Neutrophil (primary cell): Measurements from ENCODE around the gene INTS1.

Experiments
- H3K27ac ChIP-seq: fragments of 200-600 bp; sonication (generic); 2 replicates; pipeline ENCODE4 v1.5.1; 2016; ENCODE audit warnings: mild to moderate bottlenecking, moderate library complexity
- H3K27me3 ChIP-seq: fragments of 200-600 bp; sonication (generic); 2 replicates; pipeline ENCODE4 v1.6.0; 2016; ENCODE audit warnings: mild to moderate bottlenecking
- H3K36me3 ChIP-seq: fragments of 200-600 bp; sonication (generic); 2 replicates; pipeline ENCODE4 v1.5.1; 2017
- H3K4me1 ChIP-seq, 2 experiments: fragments of 200-600 bp in 1 of 2; sonication (generic) in 1 of 2; 1 replicate in 1 of 2; 2 replicates in 1 of 2; pipeline versions ENCODE4 v1.5.1 to v1.6.1; 2013 to 2016; ENCODE audit warnings: low read depth in 1 of 2, low read length in 1 of 2, mild to moderate bottlenecking in 1 of 2, moderate library complexity in 1 of 2; ENCODE audit not compliant: control insufficient read depth in 1 of 2, insufficient read depth in 1 of 2
- H3K4me3 ChIP-seq, 2 experiments: fragments of 200-600 bp in 1 of 2; sonication (generic) in 1 of 2; 1 replicate in 1 of 2; 2 replicates in 1 of 2; pipeline ENCODE4 v1.5.1; 2013 to 2016; ENCODE audit warnings: low read depth in 1 of 2, low read length in 1 of 2, mild to moderate bottlenecking in 1 of 2, moderate library complexity in 1 of 2
- H3K9me3 ChIP-seq: fragments of 200-600 bp; sonication (generic); 2 replicates; pipeline ENCODE4 v1.5.1; 2016
- TF ChIP-seq, protein P1 (sequence below): fragments of 200-600 bp; sonication (generic); IDR thresholded peaks from 2 replicates; pipeline ENCODE4 v1.5.1; 2016; ENCODE audit warnings: antibody characterized with exemption

The INTS1 gene

DNA sequence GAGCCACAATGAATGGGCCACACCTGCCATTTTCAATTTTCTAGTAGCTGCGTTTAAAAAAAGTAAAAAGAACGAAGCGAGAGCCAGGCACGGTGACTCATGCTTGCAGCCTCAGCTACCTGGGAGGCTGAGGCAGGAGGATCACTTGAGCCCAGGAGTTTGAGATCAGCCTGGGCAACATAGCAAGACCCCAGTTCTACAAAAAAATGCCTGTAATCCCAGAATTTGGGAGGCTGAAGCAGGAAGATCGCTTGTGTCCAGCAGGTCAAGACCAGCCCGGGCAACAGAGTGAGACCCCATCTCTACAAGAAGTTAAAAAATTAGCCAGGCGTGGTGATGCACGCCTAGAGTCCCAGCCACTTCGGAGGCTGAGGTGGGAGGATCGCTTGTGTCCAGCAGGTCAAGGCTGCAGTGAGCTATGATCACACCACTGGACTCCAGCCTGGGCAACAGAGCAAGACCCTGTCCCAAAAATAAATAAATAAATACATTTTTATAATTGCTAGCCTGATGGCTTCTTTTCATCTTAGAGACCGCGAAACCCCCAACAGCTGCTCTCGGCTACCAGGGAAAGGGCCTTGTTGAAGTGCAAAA, 77.0 kb downstream of the INTS1 start:
- no peaks in the 10 kb centered on the region for H3K9me3 ChIP-seq
- no peak overlapping the region for H3K27ac ChIP-seq
- no peaks in the 10 kb centered on the region for H3K4me1 ChIP-seq
- H3K4me3 ChIP-seq: no peak overlapping the region
- TF ChIP-seq, protein P1, sequence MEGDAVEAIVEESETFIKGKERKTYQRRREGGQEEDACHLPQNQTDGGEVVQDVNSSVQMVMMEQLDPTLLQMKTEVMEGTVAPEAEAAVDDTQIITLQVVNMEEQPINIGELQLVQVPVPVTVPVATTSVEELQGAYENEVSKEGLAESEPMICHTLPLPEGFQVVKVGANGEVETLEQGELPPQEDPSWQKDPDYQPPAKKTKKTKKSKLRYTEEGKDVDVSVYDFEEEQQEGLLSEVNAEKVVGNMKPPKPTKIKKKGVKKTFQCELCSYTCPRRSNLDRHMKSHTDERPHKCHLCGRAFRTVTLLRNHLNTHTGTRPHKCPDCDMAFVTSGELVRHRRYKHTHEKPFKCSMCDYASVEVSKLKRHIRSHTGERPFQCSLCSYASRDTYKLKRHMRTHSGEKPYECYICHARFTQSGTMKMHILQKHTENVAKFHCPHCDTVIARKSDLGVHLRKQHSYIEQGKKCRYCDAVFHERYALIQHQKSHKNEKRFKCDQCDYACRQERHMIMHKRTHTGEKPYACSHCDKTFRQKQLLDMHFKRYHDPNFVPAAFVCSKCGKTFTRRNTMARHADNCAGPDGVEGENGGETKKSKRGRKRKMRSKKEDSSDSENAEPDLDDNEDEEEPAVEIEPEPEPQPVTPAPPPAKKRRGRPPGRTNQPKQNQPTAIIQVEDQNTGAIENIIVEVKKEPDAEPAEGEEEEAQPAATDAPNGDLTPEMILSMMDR: no peak
- H3K27me3 ChIP-seq: peaks cover 23% of the 10 kb centered on the region
- no peaks in the 10 kb centered on the region for H3K36me3 ChIP-seq

DNA sequence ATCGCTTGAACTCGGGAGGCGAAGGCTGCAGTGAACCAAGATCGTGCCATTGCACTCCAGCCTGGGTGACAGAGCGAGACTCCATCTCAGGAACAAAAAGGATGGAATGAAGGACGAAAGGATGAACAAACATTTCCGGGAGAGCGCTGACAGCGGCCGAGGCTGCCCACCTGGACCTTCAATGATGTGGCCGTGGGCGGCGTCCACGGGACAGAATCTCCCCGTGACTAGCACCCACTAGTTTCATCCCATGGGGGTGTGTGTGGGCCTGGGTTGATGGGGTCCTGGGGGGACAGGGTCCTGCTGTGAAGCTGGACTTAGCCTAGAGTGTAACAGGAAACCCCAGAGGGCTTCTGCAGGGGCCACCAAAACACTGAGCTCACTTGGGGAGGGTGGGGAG, 77.7 kb downstream of the INTS1 start:
- H3K27me3 ChIP-seq: peaks cover 30% of the 10 kb centered on the region
- H3K36me3 ChIP-seq: no peaks in the 10 kb centered on the region
- no peak overlapping the region for H3K4me3 ChIP-seq
- TF ChIP-seq, protein P1: no peak
- H3K4me1 ChIP-seq: no peaks in the 10 kb centered on the region
- no peak overlapping the region for H3K27ac ChIP-seq
- H3K9me3 ChIP-seq: no peaks in the 10 kb centered on the region

DNA sequence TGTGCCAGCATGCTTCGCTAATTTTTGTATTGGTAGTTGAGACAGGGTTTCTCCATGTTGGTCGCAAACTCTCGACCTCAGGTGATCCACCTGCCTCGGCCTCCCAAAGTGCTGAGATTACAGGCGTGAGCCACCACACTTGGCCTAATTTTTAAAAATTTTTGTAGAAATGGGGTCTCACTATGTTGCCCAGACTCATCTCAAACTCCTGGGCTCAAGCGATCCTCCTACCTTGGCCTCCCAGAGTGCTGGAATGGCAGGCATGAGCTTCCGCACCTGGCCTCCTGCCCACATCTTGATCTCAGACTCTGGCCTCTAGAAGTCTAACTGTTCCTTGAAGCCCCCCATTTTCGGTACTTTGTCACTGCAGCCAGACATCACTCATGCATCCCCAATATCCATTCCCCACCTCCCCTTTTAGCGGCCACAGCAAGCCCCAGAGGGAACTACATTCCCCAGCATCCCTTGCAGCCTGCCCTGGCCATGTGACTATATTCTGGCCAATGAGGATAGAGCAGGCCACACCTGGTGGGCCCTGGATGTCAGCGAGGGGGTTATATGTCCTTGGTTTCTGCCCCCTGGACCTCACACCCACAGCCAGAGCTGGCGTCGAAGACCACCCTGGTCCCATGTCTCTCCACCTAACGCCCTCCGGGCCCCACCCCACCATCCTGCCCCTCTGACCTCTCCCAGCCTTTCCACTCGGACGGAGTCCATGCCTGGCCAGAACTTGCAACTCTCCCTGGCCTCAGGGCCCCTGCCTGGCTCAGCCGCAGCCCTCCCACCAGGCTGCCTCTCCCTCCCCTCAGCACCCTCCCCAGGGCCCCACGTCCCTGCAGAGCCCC, 78.7 kb downstream of the INTS1 start:
- H3K36me3 ChIP-seq: no peaks in the 10 kb centered on the region
- no peaks in the 10 kb centered on the region for H3K9me3 ChIP-seq
- no peaks in the 10 kb centered on the region for H3K4me1 ChIP-seq
- TF ChIP-seq, protein P1: no peak
- H3K4me3 ChIP-seq: no peak overlapping the region
- H3K27ac ChIP-seq: no peak overlapping the region
- peaks cover 31% of the 10 kb centered on the region for H3K27me3 ChIP-seq

DNA sequence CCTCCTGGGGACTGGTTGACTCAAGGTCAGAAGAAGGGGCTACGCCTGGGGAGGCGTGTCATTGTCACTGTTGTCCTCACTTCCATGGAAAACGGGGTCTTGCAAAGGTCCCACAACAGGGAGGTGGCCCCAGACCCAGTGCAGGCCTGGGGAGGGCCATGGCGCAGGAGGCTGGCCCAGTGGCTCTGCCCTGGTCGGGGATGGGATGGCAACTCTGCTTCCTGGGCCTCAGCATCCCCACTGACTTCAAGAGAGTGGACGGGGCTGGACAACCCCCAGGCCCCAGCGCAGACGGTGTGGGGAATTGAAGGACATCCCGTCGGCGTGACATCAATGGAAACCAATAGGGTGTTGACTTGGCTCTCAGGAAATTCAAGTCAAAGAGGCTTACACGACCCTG, 80.1 kb downstream of the INTS1 start:
- Histone ChIP-seq H3K4me3 (no peak overlapping the region), H3K9me3 (no peaks in the 10 kb centered on the region), H3K36me3 (no peaks in the 10 kb centered on the region), H3K4me1 (no peaks in the 10 kb centered on the region), H3K27me3 (peaks cover 31% of the 10 kb centered on the region), H3K27ac (no peak overlapping the region)
- TF ChIP-seq, protein P1: no peak

DNA sequence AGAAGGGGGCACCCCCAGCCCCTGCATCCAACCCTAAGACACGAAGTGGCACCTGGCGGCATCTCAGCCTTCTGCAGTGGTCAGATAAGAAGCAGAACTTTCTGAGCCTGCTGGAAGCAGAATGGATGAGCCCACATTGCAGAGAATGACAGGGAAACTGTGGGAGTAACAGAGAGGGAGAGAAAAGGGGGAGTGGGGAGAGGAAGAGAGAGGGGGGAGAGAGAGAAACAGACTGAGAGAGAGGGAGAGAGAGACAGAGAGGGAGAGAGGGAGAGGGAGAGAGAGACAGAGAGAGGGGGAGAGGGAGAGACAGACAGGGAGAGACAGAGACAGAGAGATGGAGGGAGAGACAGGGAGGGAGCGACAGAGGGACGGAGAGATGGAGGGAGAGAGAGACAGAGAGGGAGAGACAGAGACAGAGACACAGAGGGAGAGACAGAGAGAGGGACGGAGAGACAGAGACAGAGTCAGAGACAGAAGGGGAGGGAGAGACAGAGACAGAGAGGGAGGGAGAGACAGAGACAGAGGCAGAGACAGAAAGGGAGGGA, 80.9 kb downstream of the INTS1 start:
- H3K27ac ChIP-seq: no peak overlapping the region
- no peaks in the 10 kb centered on the region for H3K9me3 ChIP-seq
- H3K4me3 ChIP-seq: no peak overlapping the region
- H3K36me3 ChIP-seq: no peaks in the 10 kb centered on the region
- peaks cover 32% of the 10 kb centered on the region for H3K27me3 ChIP-seq
- TF ChIP-seq, protein P1: no peak
- no peaks in the 10 kb centered on the region for H3K4me1 ChIP-seq
